ENCODE data around the gene ACVR1B.

Gene ACVR1B

GRCh38 chr12:51942501-51943000, 8.9 kb upstream of the ACVR1B start:
- no peak for DNase-seq (ENCODE audit: low read depth in 2 of 3, low spot score in 2 of 3)

GRCh38 chr12:51943346-51943745, 8.2 kb upstream of the ACVR1B start:
- DNase-seq (ENCODE audit: low read depth in 2 of 3, low spot score in 2 of 3): no peak

GRCh38 chr12:51944608-51945233, 6.8 kb upstream of the ACVR1B start:
- DNase-seq (ENCODE audit: low read depth in 2 of 3, low spot score in 2 of 3): no peak

GRCh38 chr12:51947246-51947996, 4.1 kb upstream of the ACVR1B start:
- no peak for DNase-seq (ENCODE audit: low read depth in 2 of 3, low spot score in 2 of 3)

- no peak for DNase-seq (ENCODE audit: low read depth in 2 of 3, low spot score in 2 of 3)
These were observed 3.4 kb upstream of the ACVR1B start for GRCh38 chr12:51948066-51948465.

GRCh38 chr12:51949342-51950030, 2.0 kb upstream of the ACVR1B start:
- DNase-seq (ENCODE audit: low read depth in 2 of 3, low spot score in 2 of 3): no peak

- no peak for DNase-seq (ENCODE audit: low read depth in 2 of 3, low spot score in 2 of 3)
These were observed 759 bp upstream of the ACVR1B start for GRCh38 chr12:51950682-51951198.

- no peak for DNase-seq (ENCODE audit: low read depth in 2 of 3, low spot score in 2 of 3)
These were observed 584 bp downstream of the ACVR1B start for GRCh38 chr12:51951843-51952722.

- no peak for DNase-seq (ENCODE audit: low read depth in 2 of 3, low spot score in 2 of 3)
These were observed 1.6 kb downstream of the ACVR1B start for GRCh38 chr12:51953089-51953488.

- DNase-seq (ENCODE audit: low read depth in 2 of 3, low spot score in 2 of 3): no peak
These were observed 2.4 kb downstream of the ACVR1B start for GRCh38 chr12:51953864-51954263.

- no peak for DNase-seq (ENCODE audit: low read depth in 2 of 3, low spot score in 2 of 3)
These were observed 3.3 kb downstream of the ACVR1B start for GRCh38 chr12:51954561-51955361.

- DNase-seq (ENCODE audit: low read depth in 2 of 3, low spot score in 2 of 3): no peak
These were observed 4.2 kb downstream of the ACVR1B start for GRCh38 chr12:51955702-51956101.

GRCh38 chr12:51958542-51958941, 7.0 kb downstream of the ACVR1B start:
- DNase-seq (ENCODE audit: low read depth in 2 of 3, low spot score in 2 of 3): no peak

GRCh38 chr12:51959211-51959610, 7.7 kb downstream of the ACVR1B start:
- DNase-seq (ENCODE audit: low read depth in 2 of 3, low spot score in 2 of 3): no peak

GRCh38 chr12:51959921-51960320, 8.4 kb downstream of the ACVR1B start:
- no peak for DNase-seq (ENCODE audit: low read depth in 2 of 3, low spot score in 2 of 3)

GRCh38 chr12:51960488-51960887, 9.0 kb downstream of the ACVR1B start:
- DNase-seq (ENCODE audit: low read depth in 2 of 3, low spot score in 2 of 3): no peak

- no peak for DNase-seq (ENCODE audit: low read depth in 2 of 3, low spot score in 2 of 3)
These were observed 9.4 kb downstream of the ACVR1B start for GRCh38 chr12:51960890-51961289.

- no peak for DNase-seq (ENCODE audit: low read depth in 2 of 3, low spot score in 2 of 3)
These were observed 10.3 kb downstream of the ACVR1B start for GRCh38 chr12:51961834-51962233.

- no peak for DNase-seq (ENCODE audit: low read depth in 2 of 3, low spot score in 2 of 3)
These were observed 11.2 kb downstream of the ACVR1B start for GRCh38 chr12:51962737-51963136.

GRCh38 chr12:51963477-51963876, 12.0 kb downstream of the ACVR1B start:
- DNase-seq (ENCODE audit: low read depth in 2 of 3, low spot score in 2 of 3): no peak
